ENCODE measurements around the gene LRP1B.

LRP1B gene

DNA sequence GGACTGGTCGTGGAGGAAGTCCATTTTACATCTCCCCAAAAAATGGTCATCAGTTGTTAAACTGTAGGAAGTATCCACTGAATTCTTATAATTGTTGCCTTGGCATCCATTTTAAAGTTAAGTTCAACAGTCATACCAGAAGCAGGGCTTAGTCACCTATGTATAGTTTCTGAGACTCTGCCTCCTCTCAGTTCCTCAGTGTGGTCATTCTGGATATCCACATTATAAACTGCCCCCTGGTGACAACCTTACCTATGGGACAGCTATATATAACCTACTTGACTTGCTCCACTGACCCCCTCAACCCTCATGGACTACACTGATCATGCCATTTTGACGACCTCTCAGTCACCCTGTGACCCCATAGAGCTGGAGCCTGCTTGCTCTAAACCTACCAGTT, 617.0 kb downstream of the LRP1B start:
- H3K9ac ChIP-seq (ENCODE audit: low read depth in 1 of 2, low read length in 2 of 2), result no peak overlapping the region
- no peak overlapping the region for H3K27ac ChIP-seq (ENCODE audit: low read depth in 2 of 2, low read length in 2 of 2)
- no peaks in the 10 kb centered on the region for H3K9me3 ChIP-seq (ENCODE audit: control insufficient read depth in 2 of 2, low read length in 2 of 2)
- H3K4me3 ChIP-seq (ENCODE audit: low read length in 2 of 2), result no peak overlapping the region
- no peaks in the 10 kb centered on the region for H3K36me3 ChIP-seq (ENCODE audit: control insufficient read depth in 2 of 2, insufficient read depth in 2 of 2, low read length in 2 of 2)
- no peaks in the 10 kb centered on the region for H3K4me1 ChIP-seq (ENCODE audit: control insufficient read depth in 2 of 2, insufficient read depth in 2 of 2, low read length in 2 of 2)
- no peaks in the 10 kb centered on the region for H3K27me3 ChIP-seq (ENCODE audit: control insufficient read depth in 2 of 2, insufficient read depth in 2 of 2, low read length in 2 of 2)

DNA sequence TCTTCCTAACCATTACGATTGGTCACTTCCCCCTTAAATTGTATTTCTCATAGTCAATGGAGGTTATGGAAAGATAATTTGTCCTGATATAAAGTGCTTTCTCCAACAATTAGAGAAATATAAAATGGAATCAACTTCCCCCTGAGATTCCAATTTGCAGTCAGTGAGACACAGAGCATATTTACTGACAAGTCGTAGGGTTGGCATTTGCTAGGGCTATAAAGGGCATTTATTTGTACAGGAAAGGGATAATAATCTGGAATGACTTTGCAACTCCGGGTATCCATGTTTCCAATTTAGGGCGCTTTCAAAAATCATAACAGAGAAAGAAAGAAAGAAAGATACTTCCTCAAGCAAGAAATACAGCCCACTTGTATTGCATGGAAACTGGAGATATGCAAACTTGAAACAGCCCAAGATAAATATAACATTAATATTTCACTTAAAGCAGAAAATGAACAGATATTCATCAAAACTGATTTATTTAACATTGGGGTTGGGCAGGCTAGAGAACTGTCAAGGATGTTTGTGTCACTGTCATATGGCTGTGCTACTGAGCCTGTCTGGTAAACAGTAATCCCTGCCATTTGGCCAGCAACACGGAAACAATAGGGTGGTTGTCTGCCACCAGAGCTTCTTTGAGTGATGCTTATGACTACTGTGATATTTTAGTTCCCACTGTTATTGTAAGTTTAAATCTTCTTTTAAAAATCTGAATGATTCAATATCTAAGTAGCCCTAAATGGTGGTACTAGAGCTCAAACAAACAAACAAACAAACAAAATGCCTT, 621.8 kb downstream of the LRP1B start:
- no peaks in the 10 kb centered on the region for H3K4me1 ChIP-seq (ENCODE audit: control insufficient read depth in 2 of 2, insufficient read depth in 2 of 2, low read length in 2 of 2)
- H3K27me3 ChIP-seq (ENCODE audit: control insufficient read depth in 2 of 2, insufficient read depth in 2 of 2, low read length in 2 of 2), result no peaks in the 10 kb centered on the region
- no peak overlapping the region for H3K9ac ChIP-seq (ENCODE audit: low read depth in 1 of 2, low read length in 2 of 2)
- no peaks in the 10 kb centered on the region for H3K36me3 ChIP-seq (ENCODE audit: control insufficient read depth in 2 of 2, insufficient read depth in 2 of 2, low read length in 2 of 2)
- H3K4me3 ChIP-seq (ENCODE audit: low read length in 2 of 2), result no peak overlapping the region
- no peaks in the 10 kb centered on the region for H3K9me3 ChIP-seq (ENCODE audit: control insufficient read depth in 2 of 2, low read length in 2 of 2)
- H3K27ac ChIP-seq (ENCODE audit: low read depth in 2 of 2, low read length in 2 of 2), result no peak overlapping the region

DNA sequence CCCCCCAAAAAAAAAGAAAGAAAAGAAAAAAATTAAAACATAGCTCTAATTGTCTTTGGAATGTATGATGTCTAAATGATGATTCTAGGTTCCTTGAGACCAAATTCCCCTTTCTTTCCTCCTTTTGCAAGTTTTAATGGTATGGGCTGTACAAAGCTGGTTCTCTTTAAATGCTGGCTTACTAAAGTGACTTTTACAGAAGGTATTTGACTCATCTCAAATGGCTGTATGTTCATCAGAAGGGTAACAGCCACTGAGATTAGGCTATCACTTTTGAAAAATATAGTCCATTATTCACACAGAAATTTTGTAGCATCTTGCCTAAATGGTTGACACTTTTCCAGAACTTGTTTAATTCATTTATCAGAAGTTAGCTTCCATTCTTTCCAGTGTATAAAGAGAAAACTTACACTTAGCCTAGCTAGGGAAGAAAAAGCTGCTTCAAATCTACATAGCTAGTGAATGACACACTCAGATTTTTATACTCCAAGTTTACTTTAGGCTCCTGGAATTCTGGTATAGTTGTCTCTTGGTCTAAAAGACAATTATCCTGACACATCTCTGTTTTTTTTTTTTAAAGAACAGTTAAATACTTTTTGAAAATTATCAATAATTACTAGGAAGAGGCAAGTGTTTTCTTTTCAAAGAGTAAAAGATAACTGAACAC, 622.6 kb downstream of the LRP1B start:
- no peaks in the 10 kb centered on the region for H3K4me1 ChIP-seq (ENCODE audit: control insufficient read depth in 2 of 2, insufficient read depth in 2 of 2, low read length in 2 of 2)
- H3K9ac ChIP-seq (ENCODE audit: low read depth in 1 of 2, low read length in 2 of 2), result no peak overlapping the region
- H3K9me3 ChIP-seq (ENCODE audit: control insufficient read depth in 2 of 2, low read length in 2 of 2), result no peaks in the 10 kb centered on the region
- no peaks in the 10 kb centered on the region for H3K36me3 ChIP-seq (ENCODE audit: control insufficient read depth in 2 of 2, insufficient read depth in 2 of 2, low read length in 2 of 2)
- no peaks in the 10 kb centered on the region for H3K27me3 ChIP-seq (ENCODE audit: control insufficient read depth in 2 of 2, insufficient read depth in 2 of 2, low read length in 2 of 2)
- no peak overlapping the region for H3K4me3 ChIP-seq (ENCODE audit: low read length in 2 of 2)
- H3K27ac ChIP-seq (ENCODE audit: low read depth in 2 of 2, low read length in 2 of 2), result no peak overlapping the region

DNA sequence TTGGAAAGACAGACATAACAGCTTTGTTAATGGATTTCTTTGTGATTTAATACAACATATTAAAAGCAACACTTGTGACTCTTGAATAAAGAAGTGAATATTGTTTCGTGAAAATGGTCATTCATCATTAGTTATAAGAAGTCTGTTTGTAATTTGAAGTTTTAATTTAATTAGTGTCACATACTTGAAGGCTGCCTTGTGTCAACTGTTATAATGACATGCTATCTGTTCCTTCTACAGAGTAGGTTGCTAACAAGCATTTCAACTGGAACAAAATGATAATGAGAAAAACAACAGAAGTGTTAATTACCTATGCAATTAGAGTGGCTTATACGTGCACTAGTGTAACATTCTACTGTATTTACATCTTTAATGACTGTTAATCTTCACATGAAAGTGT, 624.7 kb downstream of the LRP1B start:
- Histone ChIP-seq H3K4me3 (ENCODE audit: low read length in 2 of 2) (no peak overlapping the region), H3K4me1 (ENCODE audit: control insufficient read depth in 2 of 2, insufficient read depth in 2 of 2, low read length in 2 of 2) (no peaks in the 10 kb centered on the region), H3K9me3 (ENCODE audit: control insufficient read depth in 2 of 2, low read length in 2 of 2) (no peaks in the 10 kb centered on the region), H3K36me3 (ENCODE audit: control insufficient read depth in 2 of 2, insufficient read depth in 2 of 2, low read length in 2 of 2) (no peaks in the 10 kb centered on the region), H3K9ac (ENCODE audit: low read depth in 1 of 2, low read length in 2 of 2) (no peak overlapping the region), H3K27me3 (ENCODE audit: control insufficient read depth in 2 of 2, insufficient read depth in 2 of 2, low read length in 2 of 2) (no peaks in the 10 kb centered on the region), H3K27ac (ENCODE audit: low read depth in 2 of 2, low read length in 2 of 2) (no peak overlapping the region)

DNA sequence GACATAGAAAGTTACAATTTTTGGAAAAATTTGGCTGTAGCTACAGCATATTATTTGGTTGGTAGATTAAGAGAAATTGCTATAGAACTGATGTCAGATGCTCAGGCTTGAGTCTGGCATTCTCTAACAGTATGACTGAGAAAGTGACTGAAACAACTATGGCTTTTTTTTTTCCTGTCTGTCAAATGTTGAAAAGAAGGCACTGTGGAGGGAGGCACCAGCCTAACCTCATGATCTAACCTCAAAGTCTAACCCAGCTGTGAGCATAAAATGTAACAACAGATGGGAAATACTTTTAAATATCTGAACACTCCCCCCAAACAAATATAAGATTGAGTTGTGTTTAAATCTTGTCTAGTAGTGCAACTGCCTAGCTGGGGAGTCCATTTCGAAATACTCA, 629.1 kb downstream of the LRP1B start:
- H3K4me1 ChIP-seq (ENCODE audit: control insufficient read depth in 2 of 2, insufficient read depth in 2 of 2, low read length in 2 of 2), result no peaks in the 10 kb centered on the region
- H3K9me3 ChIP-seq (ENCODE audit: control insufficient read depth in 2 of 2, low read length in 2 of 2), result no peaks in the 10 kb centered on the region
- no peak overlapping the region for H3K27ac ChIP-seq (ENCODE audit: low read depth in 2 of 2, low read length in 2 of 2)
- H3K27me3 ChIP-seq (ENCODE audit: control insufficient read depth in 2 of 2, insufficient read depth in 2 of 2, low read length in 2 of 2), result no peaks in the 10 kb centered on the region
- H3K9ac ChIP-seq (ENCODE audit: low read depth in 1 of 2, low read length in 2 of 2), result no peak overlapping the region
- no peak overlapping the region for H3K4me3 ChIP-seq (ENCODE audit: low read length in 2 of 2)
- H3K36me3 ChIP-seq (ENCODE audit: control insufficient read depth in 2 of 2, insufficient read depth in 2 of 2, low read length in 2 of 2), result no peaks in the 10 kb centered on the region

DNA sequence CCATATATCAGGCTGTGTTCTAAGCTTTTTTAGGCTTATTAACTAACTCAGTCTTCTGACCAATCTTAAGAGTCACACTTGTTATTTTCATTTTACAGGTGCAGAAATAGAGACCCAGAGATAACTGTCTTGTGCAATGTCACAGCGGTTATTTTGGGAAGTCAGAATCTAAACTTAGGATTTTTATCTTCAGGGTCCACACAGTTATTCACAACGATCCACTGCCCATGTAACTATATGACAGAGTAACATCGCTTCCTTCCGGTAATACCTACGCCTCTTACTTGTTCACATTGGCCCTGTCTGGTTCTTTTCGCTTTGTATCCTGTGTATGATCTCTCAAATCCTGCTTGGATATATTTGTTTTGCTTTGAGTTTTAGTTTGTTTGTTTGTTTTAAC, 631.7 kb downstream of the LRP1B start:
- no peak overlapping the region for H3K9ac ChIP-seq (ENCODE audit: low read depth in 1 of 2, low read length in 2 of 2)
- no peaks in the 10 kb centered on the region for H3K4me1 ChIP-seq (ENCODE audit: control insufficient read depth in 2 of 2, insufficient read depth in 2 of 2, low read length in 2 of 2)
- no peaks in the 10 kb centered on the region for H3K36me3 ChIP-seq (ENCODE audit: control insufficient read depth in 2 of 2, insufficient read depth in 2 of 2, low read length in 2 of 2)
- H3K9me3 ChIP-seq (ENCODE audit: control insufficient read depth in 2 of 2, low read length in 2 of 2), result no peaks in the 10 kb centered on the region
- H3K4me3 ChIP-seq (ENCODE audit: low read length in 2 of 2), result no peak overlapping the region
- no peak overlapping the region for H3K27ac ChIP-seq (ENCODE audit: low read depth in 2 of 2, low read length in 2 of 2)
- H3K27me3 ChIP-seq (ENCODE audit: control insufficient read depth in 2 of 2, insufficient read depth in 2 of 2, low read length in 2 of 2), result no peaks in the 10 kb centered on the region

DNA sequence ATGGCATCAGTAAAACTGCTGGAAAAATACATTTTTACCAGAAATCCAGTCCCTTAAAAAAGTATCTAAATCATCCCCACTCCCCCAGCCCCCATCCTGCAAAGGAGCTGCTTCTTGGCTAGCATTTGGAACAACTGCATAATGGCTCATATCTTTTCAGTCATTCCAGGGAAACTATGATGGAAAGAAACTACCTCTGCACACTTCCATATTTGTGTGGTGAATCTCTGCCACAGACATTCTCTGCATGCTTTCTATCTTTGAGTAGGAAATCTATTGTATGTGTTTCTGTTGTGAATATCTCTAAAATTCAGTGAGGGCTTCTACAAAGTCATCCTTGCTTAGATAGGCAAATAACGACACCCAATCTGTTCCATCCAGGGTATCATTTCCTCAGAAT, 632.3 kb downstream of the LRP1B start:
- Histone ChIP-seq H3K4me1 (ENCODE audit: control insufficient read depth in 2 of 2, insufficient read depth in 2 of 2, low read length in 2 of 2) (no peaks in the 10 kb centered on the region), H3K27ac (ENCODE audit: low read depth in 2 of 2, low read length in 2 of 2) (no peak overlapping the region), H3K9me3 (ENCODE audit: control insufficient read depth in 2 of 2, low read length in 2 of 2) (no peaks in the 10 kb centered on the region), H3K9ac (ENCODE audit: low read depth in 1 of 2, low read length in 2 of 2) (no peak overlapping the region), H3K4me3 (ENCODE audit: low read length in 2 of 2) (no peak overlapping the region), H3K36me3 (ENCODE audit: control insufficient read depth in 2 of 2, insufficient read depth in 2 of 2, low read length in 2 of 2) (no peaks in the 10 kb centered on the region), H3K27me3 (ENCODE audit: control insufficient read depth in 2 of 2, insufficient read depth in 2 of 2, low read length in 2 of 2) (no peaks in the 10 kb centered on the region)

DNA sequence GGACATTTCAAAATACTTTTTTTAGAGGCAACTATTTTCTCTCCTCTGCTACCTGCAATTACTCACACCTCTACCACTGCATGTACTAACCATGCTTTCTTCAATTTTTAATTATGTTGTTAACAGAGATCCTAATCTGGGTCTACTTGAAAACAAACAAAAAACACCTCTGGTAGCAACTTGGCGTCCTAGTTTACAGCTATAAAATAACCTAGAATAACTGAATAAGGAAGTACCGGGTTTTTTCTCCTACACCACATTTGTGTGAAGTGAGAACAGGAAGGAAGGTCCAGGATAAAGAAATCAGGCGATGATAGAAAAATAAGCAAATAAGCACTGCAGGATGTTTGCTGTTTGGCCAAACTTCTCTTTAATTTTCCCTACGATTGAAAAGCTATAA, 633.5 kb downstream of the LRP1B start:
- Histone ChIP-seq H3K27me3 (ENCODE audit: control insufficient read depth in 2 of 2, insufficient read depth in 2 of 2, low read length in 2 of 2) (no peaks in the 10 kb centered on the region), H3K27ac (ENCODE audit: low read depth in 2 of 2, low read length in 2 of 2) (no peak overlapping the region), H3K4me3 (ENCODE audit: low read length in 2 of 2) (no peak overlapping the region), H3K9ac (ENCODE audit: low read depth in 1 of 2, low read length in 2 of 2) (no peak overlapping the region), H3K36me3 (ENCODE audit: control insufficient read depth in 2 of 2, insufficient read depth in 2 of 2, low read length in 2 of 2) (no peaks in the 10 kb centered on the region), H3K4me1 (ENCODE audit: control insufficient read depth in 2 of 2, insufficient read depth in 2 of 2, low read length in 2 of 2) (no peaks in the 10 kb centered on the region), H3K9me3 (ENCODE audit: control insufficient read depth in 2 of 2, low read length in 2 of 2) (no peaks in the 10 kb centered on the region)

DNA sequence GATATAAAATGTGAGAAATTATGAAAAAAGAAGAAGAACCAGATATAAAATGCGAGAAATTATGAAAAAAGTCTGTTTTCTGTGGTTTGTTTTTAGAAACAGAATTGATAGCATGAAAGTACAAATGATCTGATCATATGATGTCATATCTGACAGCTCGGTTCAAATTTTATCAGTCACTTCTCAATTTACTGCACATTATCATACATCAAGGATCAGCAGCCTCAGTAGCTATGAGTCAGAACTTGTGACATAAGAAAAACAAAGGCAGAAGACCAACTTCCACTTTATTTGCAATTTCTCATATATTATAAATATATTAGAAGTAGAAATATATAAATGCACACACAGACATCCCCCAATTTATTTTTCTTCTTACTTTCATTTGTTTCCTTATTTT, 634.0 kb downstream of the LRP1B start:
- Histone ChIP-seq H3K27me3 (ENCODE audit: control insufficient read depth in 2 of 2, insufficient read depth in 2 of 2, low read length in 2 of 2) (no peaks in the 10 kb centered on the region), H3K9me3 (ENCODE audit: control insufficient read depth in 2 of 2, low read length in 2 of 2) (no peaks in the 10 kb centered on the region), H3K36me3 (ENCODE audit: control insufficient read depth in 2 of 2, insufficient read depth in 2 of 2, low read length in 2 of 2) (no peaks in the 10 kb centered on the region), H3K4me1 (ENCODE audit: control insufficient read depth in 2 of 2, insufficient read depth in 2 of 2, low read length in 2 of 2) (no peaks in the 10 kb centered on the region), H3K27ac (ENCODE audit: low read depth in 2 of 2, low read length in 2 of 2) (no peak overlapping the region), H3K4me3 (ENCODE audit: low read length in 2 of 2) (no peak overlapping the region), H3K9ac (ENCODE audit: low read depth in 1 of 2, low read length in 2 of 2) (no peak overlapping the region)

DNA sequence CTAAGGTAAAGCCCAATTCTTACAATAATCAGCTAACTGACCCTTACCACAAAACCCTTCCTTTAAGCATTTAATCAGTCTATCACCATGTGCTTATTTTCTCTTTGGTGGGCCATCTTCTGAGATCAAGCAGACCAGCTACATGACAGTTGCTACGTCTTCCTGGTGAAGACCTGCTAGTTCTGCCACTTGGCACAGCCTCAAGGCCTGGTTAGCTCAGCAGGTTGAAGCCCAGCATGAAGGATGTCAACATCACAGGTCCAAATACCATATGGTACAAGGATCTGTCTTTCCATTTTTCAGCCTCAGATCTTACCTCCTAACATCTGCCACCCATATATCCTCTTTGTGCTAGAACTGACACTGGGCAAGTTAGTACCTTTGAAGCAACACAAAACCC, 636.9 kb downstream of the LRP1B start:
- Histone ChIP-seq H3K4me3 (ENCODE audit: low read length in 2 of 2) (no peak overlapping the region), H3K36me3 (ENCODE audit: control insufficient read depth in 2 of 2, insufficient read depth in 2 of 2, low read length in 2 of 2) (no peaks in the 10 kb centered on the region), H3K4me1 (ENCODE audit: control insufficient read depth in 2 of 2, insufficient read depth in 2 of 2, low read length in 2 of 2) (no peaks in the 10 kb centered on the region), H3K27me3 (ENCODE audit: control insufficient read depth in 2 of 2, insufficient read depth in 2 of 2, low read length in 2 of 2) (no peaks in the 10 kb centered on the region), H3K9me3 (ENCODE audit: control insufficient read depth in 2 of 2, low read length in 2 of 2) (no peaks in the 10 kb centered on the region), H3K9ac (ENCODE audit: low read depth in 1 of 2, low read length in 2 of 2) (no peak overlapping the region), H3K27ac (ENCODE audit: low read depth in 2 of 2, low read length in 2 of 2) (no peak overlapping the region)

All from mucosa of rectum (tissue), 2 donors.